HG03457 (cell line): ENCODE measurements around the gene LTB4R2.

Source experiments
- ATAC-seq: cut with Tn5 transposase; IDR thresholded peaks from one replicate; pipeline ENCODE4 v1.9.1; 2021; ENCODE audit warnings: moderate number of reproducible peaks; ENCODE audit not compliant: unreplicated experiment

LTB4R2 gene

GRCh38 chr14:24297190-24297964 is 12.6 kb upstream of the LTB4R2 start:
- ATAC-seq, result peak; percentile 24

GRCh38 chr14:24298892-24299254 is 11.1 kb upstream of the LTB4R2 start:
- ATAC-seq, result peak; percentile 6

GRCh38 chr14:24299255-24300191 is 10.4 kb upstream of the LTB4R2 start, which contains the start of the genes DHRS1 and NOP9:
DHRS1 (minus strand) TSS chr14:24299780; CDS start chr14:24299106, 674 bp downstream.
NOP9 (plus strand) TSS chr14:24299850; CDS start chr14:24299955, 105 bp downstream.
- ATAC-seq, result peak; percentile 45

GRCh38 chr14:24300326-24300980 is 9.5 kb upstream of the LTB4R2 start:
- no peak for ATAC-seq

- ATAC-seq, result no peak
Observed at GRCh38 chr14:24304019-24304387, 5.9 kb upstream of the LTB4R2 start.

GRCh38 chr14:24307156-24307574 is 2.8 kb upstream of the LTB4R2 start:
- no peak for ATAC-seq

GRCh38 chr14:24307575-24308341 is 2.2 kb upstream of the LTB4R2 start, which contains the start of gene CIDEB:
CIDEB (minus strand) TSS chr14:24307977; CDS start chr14:24307858, 119 bp downstream.
- no peak for ATAC-seq

GRCh38 chr14:24308342-24309124 is 1.4 kb upstream of the LTB4R2 start:
- no peak for ATAC-seq

- no peak for ATAC-seq
Observed at GRCh38 chr14:24310265-24310645, 315 bp downstream of the LTB4R2 start.

- ATAC-seq, result peak; percentile 41
Observed at GRCh38 chr14:24310646-24311604, 985 bp downstream of the LTB4R2 start, which contains the start of gene LTB4R. LTB4R (plus strand) TSS chr14:24311502; CDS start chr14:24315652, 4,150 bp downstream.

GRCh38 chr14:24311837-24312615 is 2.1 kb downstream of the LTB4R2 start:
- ATAC-seq, result no peak

GRCh38 chr14:24312736-24313507 is 3.0 kb downstream of the LTB4R2 start:
- ATAC-seq, result no peak

- no peak for ATAC-seq
Observed at GRCh38 chr14:24313913-24314312, 4.0 kb downstream of the LTB4R2 start.

- ATAC-seq, result no peak
Observed at GRCh38 chr14:24314377-24315193, 4.6 kb downstream of the LTB4R2 start.

GRCh38 chr14:24315243-24315806 is 5.4 kb downstream of the LTB4R2 start:
- no peak for ATAC-seq
